Suppressor macrophage treated with lipopolysaccharide for 1 hour (primary cell): ENCODE data around the gene RTRAF.

ENCODE experiments used
- DNase-seq, 3 donors: peaks; one replicate each; pipeline ENCODE4 v3.0.0-alpha.2; 2020 to 2022

Gene RTRAF

GRCh38 chr14:52021957-52022600, 32.7 kb downstream of the RTRAF start:
- no peak for DNase-seq

GRCh38 chr14:52023518-52023917, 34.2 kb downstream of the RTRAF start:
- DNase-seq: no peak

GRCh38 chr14:52025310-52025709, 36.0 kb downstream of the RTRAF start:
- no peak for DNase-seq

- no peak for DNase-seq
Measured at GRCh38 chr14:52026017-52026660, 36.8 kb downstream of the RTRAF start.

- no peak for DNase-seq
Measured at GRCh38 chr14:52026901-52027300, 37.6 kb downstream of the RTRAF start.

GRCh38 chr14:52029881-52030280, 40.5 kb downstream of the RTRAF start:
- DNase-seq: peak in 2 of 3 donors; percentile 22 to 24

GRCh38 chr14:52031781-52032180, 42.4 kb downstream of the RTRAF start:
- DNase-seq: no peak

- DNase-seq: no peak
Measured at GRCh38 chr14:52032204-52032801, 43.0 kb downstream of the RTRAF start.

GRCh38 chr14:52033101-52033642, 43.8 kb downstream of the RTRAF start:
- no peak for DNase-seq

GRCh38 chr14:52039124-52039815, 49.9 kb downstream of the RTRAF start:
- no peak for DNase-seq

- DNase-seq: no peak
Measured at GRCh38 chr14:52040598-52040997, 51.3 kb downstream of the RTRAF start.

GRCh38 chr14:52042371-52043289, 53.3 kb downstream of the RTRAF start:
- DNase-seq: no peak

GRCh38 chr14:52043690-52044089, 54.3 kb downstream of the RTRAF start:
- DNase-seq: peak; percentile 17 to 53 (median 32)

- DNase-seq: peak; percentile 15 to 67 (median 23)
Measured at GRCh38 chr14:52044791-52045522, 55.6 kb downstream of the RTRAF start.

GRCh38 chr14:52046376-52046917, 57.1 kb downstream of the RTRAF start:
- no peak for DNase-seq

- no peak for DNase-seq
Measured at GRCh38 chr14:52048116-52048515, 58.8 kb downstream of the RTRAF start.

- DNase-seq: no peak
Measured at GRCh38 chr14:52048641-52049204, 59.4 kb downstream of the RTRAF start.

GRCh38 chr14:52049271-52049670, 59.9 kb downstream of the RTRAF start:
- DNase-seq: no peak

GRCh38 chr14:52049721-52050588, 60.6 kb downstream of the RTRAF start:
- no peak for DNase-seq

GRCh38 chr14:52051251-52051650, 61.9 kb downstream of the RTRAF start:
- DNase-seq: no peak
